OCI-LY7 (cell line): ENCODE measurements around the gene LAMTOR4. TPM values are rescaled to one million over a fixed set of nuclear protein-coding genes. Genes with fewer than 3 reads are reported as not detected.
"Not testable (repeated sequence)": the region's sequence is repeated elsewhere in the genome, so short reads cannot be mapped to it uniquely, and the experiment has no call there.

ENCODE experiments used
- BruUV-seq: library from RNA; stranded (reverse); fragments of 400-500 nt; replicated peaks from 2 replicates; lab custom pipeline; 2021; lab: Mats Ljungman, UMichigan
- CTCF ChIA-PET: fragments of 300-600 bp; sonication (Branson Sonifier 250); formaldehyde crosslinking; loops from one replicate; lab custom pipeline; 2022; ENCODE audit warnings: antibody characterized with exemption; ENCODE audit not compliant: unreplicated experiment; lab: Charles Lee
- POLR2A ChIA-PET: fragments of 300-600 bp; sonication (Branson Sonifier 250); formaldehyde crosslinking; loops from one replicate; lab custom pipeline; 2022; ENCODE audit warnings: antibody characterized with exemption; lab: Charles Lee
- DNase-seq: peaks from one replicate; pipeline ENCODE4 v3.0.0-alpha.2; 2015; ENCODE audit warnings: low spot score
- H2AFZ ChIP-seq: fragments of 200-600 bp; sonication (generic), shearing (Covaris generic); 2 replicates; pipeline ENCODE4 v1.6.1; 2014; ENCODE audit warnings: mild to moderate bottlenecking, antibody characterized with exemption, low read length, moderate library complexity
- H3K27ac ChIP-seq: fragments of 200-600 bp; sonication (generic); 2 replicates; pipeline ENCODE4 v1.5.1; 2014; ENCODE audit warnings: mixed run types, low read depth, mild to moderate bottlenecking, moderate library complexity, low read length, inconsistent platforms; ENCODE audit not compliant: poor library complexity, severe bottlenecking
- H3K36me3 ChIP-seq: fragments of 200-600 bp; sonication (generic); 2 replicates; pipeline ENCODE4 v1.6.1; 2014; ENCODE audit warnings: mild to moderate bottlenecking, antibody characterized with exemption, low read length, moderate library complexity, mixed read lengths; ENCODE audit not compliant: insufficient read depth
- H3K4me1 ChIP-seq: fragments of 200-600 bp; sonication (generic); 2 replicates; pipeline ENCODE4 v1.5.1; 2014; ENCODE audit warnings: mild to moderate bottlenecking, low read length; ENCODE audit not compliant: insufficient read depth, poor library complexity, severe bottlenecking
- H3K4me2 ChIP-seq: fragments of 200-600 bp; sonication (generic); 2 replicates; pipeline ENCODE4 v1.6.1; 2014; ENCODE audit warnings: mild to moderate bottlenecking, low read length
- H3K4me3 ChIP-seq: fragments of 200-600 bp; sonication (generic); 2 replicates; pipeline ENCODE4 v1.5.1; 2014; ENCODE audit warnings: mild to moderate bottlenecking, low read depth, low read length; ENCODE audit not compliant: poor library complexity, severe bottlenecking
- H3K79me2 ChIP-seq: fragments of 200-600 bp; sonication (generic); 2 replicates; pipeline ENCODE4 v1.6.1; 2016; ENCODE audit warnings: low read depth, mild to moderate bottlenecking, low read length, moderate library complexity, mixed read lengths; ENCODE audit not compliant: insufficient read depth
- H3K9me2 ChIP-seq: fragments of 200-600 bp; sonication (generic); 2 replicates; pipeline ENCODE4 v1.6.1; 2016; ENCODE audit warnings: mild to moderate bottlenecking, low read length, mixed read lengths; ENCODE audit not compliant: insufficient read depth
- H3K9me3 ChIP-seq: fragments of 200-600 bp; sonication (generic); 2 replicates; pipeline ENCODE4 v1.6.1; 2014; ENCODE audit warnings: mild to moderate bottlenecking, mixed run types, low read length, mixed read lengths
- H4K20me1 ChIP-seq: fragments of 200-600 bp; sonication (generic); 2 replicates; pipeline ENCODE4 v1.6.1; 2014; ENCODE audit warnings: mild to moderate bottlenecking, antibody characterized with exemption, low read length, moderate library complexity, mixed read lengths; ENCODE audit not compliant: insufficient read depth
- EZH2phosphoT487 ChIP-seq: fragments of 200-600 bp; sonication (generic); IDR thresholded peaks from 2 replicates; pipeline ENCODE4 v1.6.1; 2018; ENCODE audit warnings: low read depth, borderline replicate concordance, mild to moderate bottlenecking, mixed run types, antibody characterized with exemption, low read length, moderate library complexity, mixed read lengths
- intact Hi-C: fragments of 100-400 bp; cut with micrococcal nuclease; formaldehyde crosslinking; loops from one replicate; pipeline ENCODE4 v1.10.0; 2022; ENCODE audit not compliant: unreplicated experiment
- total RNA-seq, 2 experiments: library from RNA; depleted of rRNA in 1 of 2; stranded (reverse); fragments of >200 nt in 1 of 2; shearing (Covaris generic) in 1 of 2; gene quantifications; 2 replicates each; pipeline ENCODE4 v1.2.3, GENCODE V29; 2014 to 2022
- TF ChIP-seq, protein P1 (sequence below): fragments of 200-600 bp; sonication (generic); conservative IDR thresholded peaks from 2 replicates; pipeline ENCODE4 v1.5.1; 2014; ENCODE audit warnings: mild to moderate bottlenecking, antibody characterized with exemption, low read length, moderate library complexity, mixed read lengths

The LAMTOR4 gene
- total RNA-seq, 2 experiments from 2014 or later, result 237 to 243 TPM

DNA sequence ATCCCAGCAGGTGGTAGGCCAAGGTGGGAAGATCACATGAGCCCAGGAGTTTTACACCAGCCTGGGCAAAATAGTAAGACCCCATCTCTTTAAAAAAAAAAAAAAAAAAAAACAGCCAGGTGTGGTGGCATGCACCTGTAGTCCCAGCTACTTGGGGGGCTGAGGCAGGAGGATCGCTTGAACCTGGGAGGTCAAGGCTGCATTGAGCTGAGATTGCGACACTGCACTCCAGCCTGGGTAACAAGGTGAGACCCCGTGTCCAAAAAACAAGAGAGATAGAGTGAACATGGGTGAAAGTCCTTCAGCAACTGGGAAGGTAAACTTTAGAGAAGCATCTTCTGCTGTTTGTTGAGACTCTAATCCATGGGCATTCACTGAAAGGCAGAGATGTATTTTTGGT, 6.3 kb upstream of the LAMTOR4 start:
- Histone ChIP-seq H3K9me2 (no peaks in the 10 kb centered on the region), H2AFZ (no peak overlapping the region; the same call in 1 of the 2 replicates), H4K20me1 (no peaks in the 10 kb centered on the region), H3K9me3 (no peaks in the 10 kb centered on the region), H3K36me3 (no peaks in the 10 kb centered on the region), H3K4me3 (no peak overlapping the region), H3K79me2 (no peaks in the 10 kb centered on the region), H3K4me1 (peaks cover 35% of the 10 kb centered on the region), H3K27ac (no peak overlapping the region), H3K4me2 (no peak overlapping the region)
- no TSS peak for BruUV-seq
- POLR2A ChIA-PET, result interaction anchor here (0.7 to 1.3 kb wide), 6 partner anchors 14 to 243 kb away, joined by 3 to 7 read pairs (median 3); partner anchors contain the start of genes AP4M1 and MCM7
- intact Hi-C loops, result no loop called here
- CTCF ChIA-PET, result no interaction called here
- DNase-seq, result no peak
- TF ChIP-seq EZH2phosphoT487, result no peak
- TF ChIP-seq, protein P1, sequence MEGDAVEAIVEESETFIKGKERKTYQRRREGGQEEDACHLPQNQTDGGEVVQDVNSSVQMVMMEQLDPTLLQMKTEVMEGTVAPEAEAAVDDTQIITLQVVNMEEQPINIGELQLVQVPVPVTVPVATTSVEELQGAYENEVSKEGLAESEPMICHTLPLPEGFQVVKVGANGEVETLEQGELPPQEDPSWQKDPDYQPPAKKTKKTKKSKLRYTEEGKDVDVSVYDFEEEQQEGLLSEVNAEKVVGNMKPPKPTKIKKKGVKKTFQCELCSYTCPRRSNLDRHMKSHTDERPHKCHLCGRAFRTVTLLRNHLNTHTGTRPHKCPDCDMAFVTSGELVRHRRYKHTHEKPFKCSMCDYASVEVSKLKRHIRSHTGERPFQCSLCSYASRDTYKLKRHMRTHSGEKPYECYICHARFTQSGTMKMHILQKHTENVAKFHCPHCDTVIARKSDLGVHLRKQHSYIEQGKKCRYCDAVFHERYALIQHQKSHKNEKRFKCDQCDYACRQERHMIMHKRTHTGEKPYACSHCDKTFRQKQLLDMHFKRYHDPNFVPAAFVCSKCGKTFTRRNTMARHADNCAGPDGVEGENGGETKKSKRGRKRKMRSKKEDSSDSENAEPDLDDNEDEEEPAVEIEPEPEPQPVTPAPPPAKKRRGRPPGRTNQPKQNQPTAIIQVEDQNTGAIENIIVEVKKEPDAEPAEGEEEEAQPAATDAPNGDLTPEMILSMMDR, result no peak

DNA sequence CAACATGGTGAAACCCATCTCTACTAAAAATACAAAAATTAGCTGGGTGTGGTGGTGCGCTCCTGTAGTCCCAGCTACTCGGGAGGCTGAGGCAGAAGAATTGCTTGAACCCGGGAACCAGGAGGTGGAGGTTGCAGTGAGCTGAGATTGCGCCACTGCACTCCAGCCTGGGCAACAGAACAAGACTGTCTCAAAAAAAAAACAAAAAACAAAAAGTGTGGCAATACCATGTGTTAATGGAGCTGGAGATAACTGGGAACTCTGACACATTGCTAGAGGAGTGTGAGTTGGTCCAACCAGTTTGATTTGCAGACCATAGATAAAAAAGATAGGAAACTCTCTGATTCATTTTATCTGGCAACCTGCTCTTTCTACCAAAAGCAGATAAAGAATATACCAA, 2.4 kb upstream of the LAMTOR4 start:
- Histone ChIP-seq H3K4me1 (peaks cover 34% of the 10 kb centered on the region), H3K79me2 (peaks cover 20% of the 10 kb centered on the region)
- H3K36me3 ChIP-seq, H4K20me1 ChIP-seq, H2AFZ ChIP-seq, CTCF ChIA-PET, H3K4me3 ChIP-seq, H3K9me2 ChIP-seq, BruUV-seq, H3K4me2 ChIP-seq, H3K27ac ChIP-seq, H3K9me3 ChIP-seq, DNase-seq: not testable (repeated sequence)
- POLR2A ChIA-PET, result interaction anchor here (0.6 to 3.4 kb wide), 2 partner anchors 8 to 22 kb away, joined by 4 to 34 read pairs; partner anchors contain the start of gene GAL3ST4
- intact Hi-C loops, result loop anchor here (5.0 kb wide), 1 partner anchor 76 kb away; no protein-coding TSS in a partner anchor

DNA sequence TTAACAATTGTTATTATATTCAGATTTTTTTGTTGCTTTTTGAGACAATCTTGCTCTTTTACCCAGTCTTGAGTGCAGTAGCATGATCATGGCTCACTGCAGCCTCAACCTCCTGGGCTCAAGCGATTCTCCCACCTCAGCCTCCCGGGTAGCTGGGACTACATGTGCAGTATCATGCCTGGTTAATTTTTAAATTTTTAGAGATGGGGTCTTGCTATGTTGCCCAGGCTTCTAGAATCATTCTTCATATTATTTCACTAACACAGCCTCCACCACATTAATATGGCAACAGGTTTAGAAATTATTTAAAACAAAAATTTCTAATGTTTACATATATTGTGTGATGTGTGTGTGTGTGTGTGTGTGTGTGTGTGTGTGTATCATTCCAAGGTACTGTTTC, 1.4 kb upstream of the LAMTOR4 start:
- CTCF ChIA-PET, result no interaction called here
- BruUV-seq, result no TSS peak
- H3K9me3 ChIP-seq, result no peaks in the 10 kb centered on the region
- H3K27ac ChIP-seq, result no peak overlapping the region
- no peaks in the 10 kb centered on the region for H4K20me1 ChIP-seq
- no peaks in the 10 kb centered on the region for H3K9me2 ChIP-seq
- intact Hi-C loops, result loop anchor here (5.0 kb wide), 1 partner anchor 75 kb away; no protein-coding TSS in a partner anchor
- H2AFZ ChIP-seq, result no peak overlapping the region
- no peak for TF ChIP-seq EZH2phosphoT487
- TF ChIP-seq, protein P1, result no peak
- POLR2A ChIA-PET, result interaction anchor here (1.0 to 3.4 kb wide), 2 partner anchors 9 to 42 kb away, joined by 4 to 34 read pairs; no protein-coding TSS in a partner anchor
- no peak for DNase-seq
- H3K4me3 ChIP-seq, result no peak overlapping the region
- H3K79me2 ChIP-seq, result peaks cover 28% of the 10 kb centered on the region
- peaks cover 32% of the 10 kb centered on the region for H3K4me1 ChIP-seq
- H3K4me2 ChIP-seq, result no peak overlapping the region
- H3K36me3 ChIP-seq, result peaks cover 9% of the 10 kb centered on the region; the same call in 1 of the 2 replicates
